GM12878 (cell line): ENCODE data around the gene YRDC. TPM values are rescaled to one million over a fixed set of nuclear protein-coding genes. Genes with fewer than 3 reads are reported as not detected.

ENCODE experiments used
- ATF3 ChIP-seq: IDR thresholded peaks from 2 replicates; pipeline ENCODE4 v1.6.1; 2011; ENCODE audit warnings: low read depth, mild to moderate bottlenecking, low read length, moderate library complexity, borderline replicate concordance; ENCODE audit errors: extremely low read depth
- BHLHE40 ChIP-seq, 2 experiments: fragments of 450-650 bp in 1 of 2; IDR thresholded peaks; 2 replicates each; pipeline ENCODE4 v1.6.1; 2011 to 2017; ENCODE audit warnings: low read depth in 2 of 2, borderline replicate concordance in 1 of 2, improper control_type of control experiment in 1 of 2, low read length in 1 of 2, mild to moderate bottlenecking in 1 of 2
- CTCF ChIP-seq, 3 experiments: IDR thresholded peaks in 2 of 3; conservative IDR thresholded peaks in 1 of 3; 2 replicates each; pipeline ENCODE4 v1.5.1; 2011; ENCODE audit warnings: low read depth in 3 of 3, low read length in 3 of 3, mild to moderate bottlenecking in 3 of 3, control low read depth in 2 of 3, moderate library complexity in 2 of 3, inconsistent platforms in 1 of 3, mixed read lengths in 1 of 3; ENCODE audit not compliant: control insufficient read depth in 2 of 3, insufficient read depth in 1 of 3; ENCODE audit errors: extremely low read depth in 1 of 3
- EGR1 ChIP-seq, 2 experiments: IDR thresholded peaks; 1 replicate in 1 of 2; 2 replicates in 1 of 2; pipeline ENCODE4 v1.6.1; 2011 to 2012; ENCODE audit warnings: low read depth in 2 of 2, low read length in 2 of 2, borderline replicate concordance in 1 of 2, mild to moderate bottlenecking in 1 of 2, moderate library complexity in 1 of 2
- HCFC1 ChIP-seq: fragments of 150-350 bp; IDR thresholded peaks from 2 replicates; pipeline ENCODE4 v1.6.1; 2014; ENCODE audit warnings: low read length
- IKZF1 ChIP-seq: fragments of 450-650 bp; conservative IDR thresholded peaks from 2 replicates; pipeline ENCODE4 v1.6.1; 2017; ENCODE audit warnings: antibody characterized with exemption, mild to moderate bottlenecking
- JUNB ChIP-seq: IDR thresholded peaks from 2 replicates; pipeline ENCODE4 v1.6.1; 2016; ENCODE audit warnings: antibody characterized with exemption, mild to moderate bottlenecking
- NFXL1 ChIP-seq: fragments of 450-650 bp; IDR thresholded peaks from 2 replicates; pipeline ENCODE4 v1.6.1; 2017; ENCODE audit warnings: antibody characterized with exemption, mild to moderate bottlenecking, borderline replicate concordance
- RAD51 ChIP-seq: fragments of 450-650 bp; IDR thresholded peaks from 2 replicates; pipeline ENCODE4 v1.6.1; 2016; ENCODE audit warnings: moderate library complexity, mild to moderate bottlenecking, inconsistent platforms
- RUNX3 ChIP-seq: IDR thresholded peaks from 2 replicates; pipeline ENCODE4 v1.6.1; 2012; ENCODE audit warnings: low read length, inconsistent platforms
- SIX5 ChIP-seq: IDR thresholded peaks from 2 replicates; pipeline ENCODE4 v1.6.1; 2011; ENCODE audit warnings: mild to moderate bottlenecking, low read depth, low read length, moderate library complexity; ENCODE audit not compliant: severe bottlenecking
- YY1 ChIP-seq: IDR thresholded peaks from 2 replicates; pipeline ENCODE4 v1.6.1; 2011; ENCODE audit warnings: low read depth, mild to moderate bottlenecking, low read length
- ZBTB11 ChIP-seq: fragments of 450-650 bp; formaldehyde crosslinking; IDR thresholded peaks from 2 replicates; pipeline ENCODE4 v1.5.0; 2022; ENCODE audit warnings: mild to moderate bottlenecking, missing genetic modification characterization
- ZNF687 ChIP-seq: fragments of 450-650 bp; IDR thresholded peaks from 2 replicates; pipeline ENCODE4 v1.6.1; 2017; ENCODE audit warnings: mild to moderate bottlenecking, moderate library complexity
- polyA plus RNA-seq, 11 experiments: library from polyadenylated mRNA; depleted of rRNA in 4 of 11; unstranded in 6 of 11; stranded (reverse) in 5 of 11; fragments of >200 nt; fragmentation: Nextera tagmentation in 4 of 11; fragmentation: Illumina TruSeq in 1 of 11; extraction: Ambion mirVana in 4 of 11; extraction: Trizol in 1 of 11; gene quantifications; 1 replicate in 1 of 11; 2 replicates in 10 of 11; pipeline versions ENCODE4 v1.2.1 to v1.2.3, GENCODE V29; 2011 to 2016; ENCODE audit warnings: inconsistent platforms in 2 of 11, missing spikeins in 2 of 11, low read depth in 1 of 11
- total RNA-seq, 4 experiments: library from RNA; depleted of rRNA in 3 of 4; stranded (reverse); fragments of >200 nt in 3 of 4; fragmentation: Illumina TruSeq in 1 of 4; extraction: Trizol in 1 of 4; gene quantifications; 2 replicates each; pipeline versions ENCODE4 v1.2.1 to v1.2.3, GENCODE V29; 2013 to 2021
- TF ChIP-seq, protein P1 (sequence below): IDR thresholded peaks from 2 replicates; pipeline ENCODE4 v1.6.1; 2011; ENCODE audit warnings: borderline replicate concordance, low read depth, mild to moderate bottlenecking, moderate library complexity, low read length; ENCODE audit not compliant: insufficient read depth, poor library complexity, severe bottlenecking

YRDC gene
- total and polyA plus RNA-seq, 10 of the 15 experiments (the other 5 are each of a cell fraction or from before 2014, with no cell fraction given), result 2.9 to 36.2 (median 19.3) TPM

- TF ChIP-seq, protein P1, sequence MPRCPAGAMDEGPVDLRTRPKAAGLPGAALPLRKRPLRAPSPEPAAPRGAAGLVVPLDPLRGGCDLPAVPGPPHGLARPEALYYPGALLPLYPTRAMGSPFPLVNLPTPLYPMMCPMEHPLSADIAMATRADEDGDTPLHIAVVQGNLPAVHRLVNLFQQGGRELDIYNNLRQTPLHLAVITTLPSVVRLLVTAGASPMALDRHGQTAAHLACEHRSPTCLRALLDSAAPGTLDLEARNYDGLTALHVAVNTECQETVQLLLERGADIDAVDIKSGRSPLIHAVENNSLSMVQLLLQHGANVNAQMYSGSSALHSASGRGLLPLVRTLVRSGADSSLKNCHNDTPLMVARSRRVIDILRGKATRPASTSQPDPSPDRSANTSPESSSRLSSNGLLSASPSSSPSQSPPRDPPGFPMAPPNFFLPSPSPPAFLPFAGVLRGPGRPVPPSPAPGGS, result no peak
- TF ChIP-seq RUNX3, result no peak
- TF ChIP-seq EGR1 (IDR thresholded peaks at IDR 0.05; ENCODE audit: borderline replicate concordance in 1 of 2, low read depth in 2 of 2, low read length in 2 of 2), result peak in 1 of 2 experiments; percentile 92; a peak in 2 of 3 replicates
- no peak for TF ChIP-seq JUNB
- peak; percentile 86 for TF ChIP-seq IKZF1
- peak; percentile 41; the same call in 1 of the 2 replicates for TF ChIP-seq ZNF687
- peak; percentile 90 for TF ChIP-seq YY1
- TF ChIP-seq NFXL1, result no peak
- no peak for TF ChIP-seq ATF3
- TF ChIP-seq BHLHE40 (IDR thresholded peaks at IDR 0.05; ENCODE audit: borderline replicate concordance in 1 of 2, low read depth in 2 of 2, low read length in 1 of 2), result peak; percentile 20 to 82; a peak in 2 of 4 replicates
- no peak for TF ChIP-seq CTCF (IDR thresholded peaks at IDR 0.05 in 2 of 3, conservative IDR thresholded peaks at IDR 0.05 in 1 of 3; ENCODE audit: control insufficient read depth in 2 of 3, extremely low read depth in 1 of 3, insufficient read depth in 1 of 3, low read depth in 3 of 3, low read length in 3 of 3)
- TF ChIP-seq HCFC1, result peak; percentile 24; the same call in 1 of the 2 replicates
- no peak for TF ChIP-seq SIX5
- no peak for TF ChIP-seq RAD51
- no peak for TF ChIP-seq ZBTB11 (CRISPR knock-in tag)
Observed at GRCh38 chr1:37793773-37794371, 14.1 kb downstream of the YRDC start, which contains the start of gene MANEAL (continued).
